HL-60 (cell line): ENCODE measurements around the gene KRR1.

Experiments
- CTCF ChIP-seq: IDR thresholded peaks from one replicate; pipeline ENCODE4 v1.5.1; 2011; ENCODE audit warnings: low read length, control low read depth, inconsistent platforms; ENCODE audit not compliant: insufficient read depth
- POLR2AphosphoS5 ChIP-seq: IDR thresholded peaks from 2 replicates; pipeline ENCODE4 v1.6.1; 2012; ENCODE audit warnings: low read depth
- TF ChIP-seq, protein P1 (sequence below): IDR thresholded peaks from 2 replicates; pipeline ENCODE4 v1.6.1; 2012; ENCODE audit warnings: low read depth; ENCODE audit not compliant: insufficient replicate concordance

DNA sequence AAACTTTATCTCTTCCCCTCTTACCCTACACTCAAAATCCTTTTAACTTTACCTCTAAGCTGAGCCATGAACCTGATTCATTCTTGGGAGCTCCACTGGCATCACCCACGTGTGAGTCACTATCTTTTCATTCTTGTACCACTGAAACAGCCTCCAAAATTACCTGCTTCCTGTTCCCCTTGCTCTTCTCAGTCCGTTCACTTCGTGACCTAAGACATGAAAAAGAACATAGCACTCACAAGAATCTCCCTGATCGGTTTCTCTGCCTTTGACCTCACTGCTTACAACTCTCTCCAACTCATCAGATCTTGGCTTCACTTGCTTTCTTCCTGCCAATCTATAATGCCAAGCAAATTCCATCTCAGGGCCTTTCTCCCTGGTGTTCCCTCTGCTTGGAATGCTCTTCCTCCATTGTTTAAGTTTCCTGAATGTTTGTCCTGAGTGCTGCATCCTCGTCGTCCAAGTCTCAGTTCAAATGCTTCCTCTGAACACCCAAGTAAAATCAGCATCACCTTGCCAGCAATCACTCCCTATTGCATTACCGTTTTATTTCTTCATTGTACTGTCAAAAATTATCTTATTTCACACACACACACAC, 21.7 kb downstream of the KRR1 start:
- TF ChIP-seq CTCF (no peak), POLR2AphosphoS5 (no peak)
- TF ChIP-seq, protein P1, sequence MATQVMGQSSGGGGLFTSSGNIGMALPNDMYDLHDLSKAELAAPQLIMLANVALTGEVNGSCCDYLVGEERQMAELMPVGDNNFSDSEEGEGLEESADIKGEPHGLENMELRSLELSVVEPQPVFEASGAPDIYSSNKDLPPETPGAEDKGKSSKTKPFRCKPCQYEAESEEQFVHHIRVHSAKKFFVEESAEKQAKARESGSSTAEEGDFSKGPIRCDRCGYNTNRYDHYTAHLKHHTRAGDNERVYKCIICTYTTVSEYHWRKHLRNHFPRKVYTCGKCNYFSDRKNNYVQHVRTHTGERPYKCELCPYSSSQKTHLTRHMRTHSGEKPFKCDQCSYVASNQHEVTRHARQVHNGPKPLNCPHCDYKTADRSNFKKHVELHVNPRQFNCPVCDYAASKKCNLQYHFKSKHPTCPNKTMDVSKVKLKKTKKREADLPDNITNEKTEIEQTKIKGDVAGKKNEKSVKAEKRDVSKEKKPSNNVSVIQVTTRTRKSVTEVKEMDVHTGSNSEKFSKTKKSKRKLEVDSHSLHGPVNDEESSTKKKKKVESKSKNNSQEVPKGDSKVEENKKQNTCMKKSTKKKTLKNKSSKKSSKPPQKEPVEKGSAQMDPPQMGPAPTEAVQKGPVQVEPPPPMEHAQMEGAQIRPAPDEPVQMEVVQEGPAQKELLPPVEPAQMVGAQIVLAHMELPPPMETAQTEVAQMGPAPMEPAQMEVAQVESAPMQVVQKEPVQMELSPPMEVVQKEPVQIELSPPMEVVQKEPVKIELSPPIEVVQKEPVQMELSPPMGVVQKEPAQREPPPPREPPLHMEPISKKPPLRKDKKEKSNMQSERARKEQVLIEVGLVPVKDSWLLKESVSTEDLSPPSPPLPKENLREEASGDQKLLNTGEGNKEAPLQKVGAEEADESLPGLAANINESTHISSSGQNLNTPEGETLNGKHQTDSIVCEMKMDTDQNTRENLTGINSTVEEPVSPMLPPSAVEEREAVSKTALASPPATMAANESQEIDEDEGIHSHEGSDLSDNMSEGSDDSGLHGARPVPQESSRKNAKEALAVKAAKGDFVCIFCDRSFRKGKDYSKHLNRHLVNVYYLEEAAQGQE = no peak
